C4-2B (cell line): Measurements from ENCODE around the gene SRBD1.

Source experiments
- ZFX ChIP-seq: fragments of 450-650 bp; IDR thresholded peaks from 2 replicates; pipeline ENCODE4 v1.6.1; 2017
- TF ChIP-seq, protein P1 (sequence below): fragments of 450-650 bp; conservative IDR thresholded peaks from 2 replicates; pipeline ENCODE4 v1.5.1; 2017; ENCODE audit warnings: mild to moderate bottlenecking

- TF ChIP-seq, protein P1, sequence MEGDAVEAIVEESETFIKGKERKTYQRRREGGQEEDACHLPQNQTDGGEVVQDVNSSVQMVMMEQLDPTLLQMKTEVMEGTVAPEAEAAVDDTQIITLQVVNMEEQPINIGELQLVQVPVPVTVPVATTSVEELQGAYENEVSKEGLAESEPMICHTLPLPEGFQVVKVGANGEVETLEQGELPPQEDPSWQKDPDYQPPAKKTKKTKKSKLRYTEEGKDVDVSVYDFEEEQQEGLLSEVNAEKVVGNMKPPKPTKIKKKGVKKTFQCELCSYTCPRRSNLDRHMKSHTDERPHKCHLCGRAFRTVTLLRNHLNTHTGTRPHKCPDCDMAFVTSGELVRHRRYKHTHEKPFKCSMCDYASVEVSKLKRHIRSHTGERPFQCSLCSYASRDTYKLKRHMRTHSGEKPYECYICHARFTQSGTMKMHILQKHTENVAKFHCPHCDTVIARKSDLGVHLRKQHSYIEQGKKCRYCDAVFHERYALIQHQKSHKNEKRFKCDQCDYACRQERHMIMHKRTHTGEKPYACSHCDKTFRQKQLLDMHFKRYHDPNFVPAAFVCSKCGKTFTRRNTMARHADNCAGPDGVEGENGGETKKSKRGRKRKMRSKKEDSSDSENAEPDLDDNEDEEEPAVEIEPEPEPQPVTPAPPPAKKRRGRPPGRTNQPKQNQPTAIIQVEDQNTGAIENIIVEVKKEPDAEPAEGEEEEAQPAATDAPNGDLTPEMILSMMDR = no peak
- no peak for TF ChIP-seq ZFX
Measured at GRCh38 chr2:45442026-45442425, 169.0 kb downstream of the SRBD1 start.
